ENCODE data around the gene SYCE1.
"Not testable (repeated sequence)": the region's sequence is repeated elsewhere in the genome, so short reads cannot be mapped to it uniquely, and the experiment has no call there.

- not testable (repeated sequence) for TF ChIP-seq CTCF (conservative IDR thresholded peaks at IDR 0.05 in 1 of 2, IDR thresholded peaks at IDR 0.05 in 1 of 2; ENCODE audit: low read depth in 1 of 2, low read length in 2 of 2); EZH2 (IDR thresholded peaks at IDR 0.05; ENCODE audit: low read length, missing control alignments)
Observed at GRCh38 chr10:133603434-133603833, 38.1 kb upstream of the SYCE1 start.
